HG03108 (cell line): ENCODE measurements around the gene SLC39A11.
"Not testable (repeated sequence)": the region's sequence is repeated elsewhere in the genome, so short reads cannot be mapped to it uniquely, and the experiment has no call there.

Source experiments
- ATAC-seq: cut with Tn5 transposase; IDR thresholded peaks from one replicate; pipeline ENCODE4 v1.9.1; 2021; ENCODE audit warnings: moderate library complexity; ENCODE audit not compliant: unreplicated experiment

Gene SLC39A11

DNA sequence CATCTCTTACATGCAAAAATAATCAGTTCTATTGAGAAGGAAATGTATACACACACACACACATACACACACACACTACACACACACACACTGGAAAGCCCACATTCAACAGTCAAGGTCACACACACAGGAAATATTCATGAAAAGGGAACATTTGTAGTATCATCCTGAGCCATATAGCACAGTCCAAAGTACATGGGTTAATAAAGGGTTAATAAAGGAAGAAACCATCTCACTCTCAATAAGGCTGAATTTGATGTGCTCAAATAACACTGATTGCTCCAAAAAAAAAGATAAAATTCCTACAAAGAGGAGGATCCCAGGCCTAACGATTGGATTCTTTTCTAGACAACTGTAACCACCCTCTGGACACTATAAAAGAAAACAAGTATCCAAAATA, 164.7 kb downstream of the SLC39A11 start:
- ATAC-seq = no peak

DNA sequence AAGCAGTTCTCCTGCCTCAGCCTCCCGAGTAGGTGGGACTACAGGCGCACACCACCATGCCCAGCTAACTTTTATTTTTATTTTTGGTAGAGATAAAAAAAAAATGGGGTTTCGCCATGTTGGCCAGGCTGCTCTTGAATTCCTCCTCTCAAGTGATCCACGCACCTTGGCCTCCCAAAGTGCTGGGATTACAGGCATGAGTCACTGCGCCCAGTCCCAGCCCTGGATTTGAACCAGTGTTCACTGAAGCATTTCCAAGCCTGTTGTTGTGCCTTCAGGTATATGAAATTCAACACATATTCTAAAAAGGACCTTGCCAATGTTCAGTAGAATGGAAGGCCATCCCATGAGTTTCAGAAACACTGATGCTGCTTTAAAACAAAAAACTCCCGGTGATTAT, 165.3 kb downstream of the SLC39A11 start:
- no peak for ATAC-seq

DNA sequence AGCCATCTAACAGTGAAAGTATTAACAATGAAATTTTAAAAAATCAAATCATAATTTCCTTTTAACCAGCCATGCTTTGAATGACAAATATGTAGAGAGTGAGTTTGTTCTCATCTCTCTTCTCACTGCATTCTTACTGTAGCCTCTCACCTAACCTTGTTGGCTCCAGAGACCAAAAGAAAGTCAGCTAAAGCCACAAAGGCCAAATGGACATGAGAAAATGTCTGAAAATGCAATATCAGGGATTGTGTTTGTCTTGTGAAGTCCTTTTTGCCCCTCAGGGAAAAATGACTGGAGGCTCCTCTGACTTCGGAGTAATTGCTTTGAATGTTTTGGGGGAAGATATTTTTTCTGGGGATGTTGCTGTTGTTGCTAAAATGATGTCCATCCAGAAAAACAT, 166.3 kb downstream of the SLC39A11 start:
- no peak for ATAC-seq

DNA sequence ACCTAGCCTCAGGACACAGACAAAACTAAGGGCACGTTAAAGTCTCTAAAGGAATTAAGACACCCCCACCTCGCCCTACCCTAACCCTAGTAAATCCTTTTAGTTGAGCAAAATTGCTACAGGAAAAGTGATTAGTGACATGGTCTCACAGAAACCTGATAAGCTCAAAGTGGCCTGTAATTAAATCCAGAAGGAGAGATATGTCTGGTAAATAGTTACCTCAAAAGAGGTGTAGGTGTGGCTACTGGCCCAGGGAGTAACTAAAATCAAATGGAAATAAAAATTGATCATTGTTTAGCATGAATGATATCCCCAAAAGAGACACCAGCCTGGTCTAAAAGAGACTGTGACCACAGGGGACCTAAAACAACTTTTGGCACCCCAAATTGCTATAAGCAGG, 168.3 kb downstream of the SLC39A11 start:
- ATAC-seq = no peak

DNA sequence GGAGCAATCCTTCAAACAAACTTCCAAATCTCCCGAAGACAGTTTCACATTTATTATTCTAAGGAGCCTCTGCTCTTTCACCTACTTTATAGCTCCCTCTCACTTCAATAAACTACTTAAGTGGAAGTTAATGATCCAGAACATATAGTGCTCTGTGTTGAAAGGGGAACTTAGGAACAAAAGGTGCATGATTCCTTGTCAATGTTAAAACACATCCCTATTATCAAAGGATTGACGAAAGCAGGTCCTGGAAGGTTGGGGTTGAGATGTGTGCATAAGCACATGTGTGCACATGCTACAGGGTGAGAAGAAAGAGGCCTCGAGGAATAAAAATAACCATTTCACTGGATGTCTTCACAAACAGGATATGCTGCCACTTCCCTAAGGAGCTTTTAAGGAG, 170.3 kb downstream of the SLC39A11 start:
- no peak for ATAC-seq

DNA sequence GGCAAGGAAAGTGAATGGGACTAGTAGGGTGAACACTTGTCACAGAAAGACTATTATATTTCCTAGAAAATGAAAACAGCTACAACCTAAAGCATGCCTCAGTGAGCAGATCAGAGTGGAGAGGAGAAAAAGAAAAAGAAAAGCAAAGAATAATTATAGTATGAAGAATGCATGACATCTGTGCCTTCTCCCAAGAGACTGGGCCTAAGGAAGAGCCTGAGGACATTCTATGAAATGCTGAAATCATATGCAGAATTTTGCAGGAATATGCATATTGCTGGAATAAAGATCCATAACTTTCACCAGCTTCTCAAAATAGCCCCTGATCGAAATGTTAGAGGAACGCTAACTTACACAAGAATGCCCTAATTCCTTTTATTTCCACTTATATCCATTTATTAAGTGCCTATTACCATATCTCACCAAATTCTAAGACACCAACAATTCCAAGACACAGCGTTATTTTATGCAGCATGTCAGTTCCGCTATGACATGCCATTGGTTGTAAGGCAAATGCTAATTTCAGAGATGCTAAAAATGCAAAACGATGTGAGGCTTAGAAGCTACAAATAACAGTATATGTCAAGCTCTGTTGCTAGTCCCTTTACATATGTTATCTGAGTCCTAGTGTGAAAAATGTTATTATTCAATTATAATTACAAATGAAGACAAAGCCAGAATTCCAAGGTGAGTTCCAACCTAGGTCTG, 171.0 kb downstream of the SLC39A11 start:
- ATAC-seq = no peak

DNA sequence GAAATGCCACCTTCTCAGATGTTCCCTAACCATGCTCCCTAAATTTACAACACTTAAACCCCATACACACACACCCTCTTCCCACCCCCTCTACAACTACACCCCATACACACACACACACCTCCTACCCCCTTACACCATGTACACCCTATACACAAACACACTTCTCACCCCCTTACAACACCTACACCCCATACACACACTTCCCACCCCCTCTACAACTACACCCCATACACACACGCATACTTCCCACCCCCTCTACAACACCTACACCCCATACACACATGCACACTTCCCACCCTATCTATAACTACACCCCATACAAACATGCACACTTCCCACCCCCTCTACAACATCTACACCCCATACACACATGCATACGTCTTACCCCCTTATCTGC, 172.0 kb downstream of the SLC39A11 start:
- no peak for ATAC-seq

DNA sequence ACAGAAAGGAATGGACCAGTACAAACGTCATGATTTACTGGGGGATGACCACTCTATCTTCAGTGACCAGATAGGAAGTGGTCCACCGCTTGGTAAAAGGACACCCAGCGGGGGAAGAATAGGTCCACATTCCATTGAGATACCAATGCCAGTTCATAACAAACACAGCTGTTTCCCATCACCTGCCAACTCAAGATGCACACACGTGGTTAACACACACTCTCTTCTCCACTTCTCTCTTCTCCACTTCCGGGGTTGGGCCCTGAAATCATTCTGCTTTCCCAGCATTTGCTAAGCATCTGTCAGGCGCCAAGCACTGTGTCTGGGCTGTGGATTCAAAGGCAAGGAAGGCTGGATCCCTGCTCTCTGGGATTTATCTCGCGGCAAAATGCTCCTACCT, 175.5 kb downstream of the SLC39A11 start:
- ATAC-seq = no peak

DNA sequence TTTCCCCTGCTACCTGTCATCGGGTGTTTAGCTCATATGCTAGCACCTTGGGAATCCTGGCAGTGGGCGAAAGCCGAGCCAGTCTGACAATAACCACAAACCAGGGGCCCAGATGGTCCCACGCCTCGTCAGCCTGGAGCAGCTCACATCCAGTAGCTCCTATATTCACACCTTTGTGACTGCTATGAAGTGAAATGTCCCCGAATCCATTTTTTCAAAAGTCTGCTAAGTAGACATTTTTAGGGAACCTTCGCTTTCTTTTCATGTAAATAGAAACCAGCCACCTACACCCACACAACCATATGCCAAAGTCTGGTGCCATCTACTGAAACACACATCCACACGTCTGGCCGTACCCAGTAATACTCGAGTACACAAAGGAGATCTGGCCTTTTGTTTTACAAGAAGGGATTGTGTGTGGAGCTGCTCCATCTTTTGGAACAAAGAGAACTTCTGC, 176.8 kb downstream of the SLC39A11 start:
- ATAC-seq = no peak

DNA sequence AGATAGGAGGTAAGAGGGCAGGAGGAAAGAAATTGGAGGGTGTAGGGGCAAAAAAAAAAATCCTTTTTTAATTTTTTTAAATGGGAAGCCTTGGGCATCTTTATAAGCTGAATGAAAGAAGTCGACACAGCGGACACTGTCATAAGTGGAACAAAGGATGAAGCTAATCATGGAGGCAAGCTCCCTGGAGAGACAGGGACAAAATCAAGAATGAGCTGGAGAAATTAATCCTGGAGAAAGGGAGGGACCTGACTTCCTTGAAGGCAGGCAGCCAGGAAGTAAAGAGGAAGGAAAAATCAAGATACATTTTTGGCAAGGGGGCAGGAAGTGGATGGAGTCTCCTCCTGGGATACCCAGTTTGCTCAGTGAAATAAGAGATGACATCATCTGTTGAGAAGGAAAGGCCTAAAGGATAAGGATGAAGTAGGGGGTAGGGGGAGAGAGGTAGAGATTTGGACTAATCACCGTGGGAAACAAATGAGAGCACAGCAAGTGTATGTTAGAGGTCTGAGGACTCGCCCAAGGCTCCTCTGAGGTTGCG, 179.3 kb downstream of the SLC39A11 start:
- no peak for ATAC-seq

DNA sequence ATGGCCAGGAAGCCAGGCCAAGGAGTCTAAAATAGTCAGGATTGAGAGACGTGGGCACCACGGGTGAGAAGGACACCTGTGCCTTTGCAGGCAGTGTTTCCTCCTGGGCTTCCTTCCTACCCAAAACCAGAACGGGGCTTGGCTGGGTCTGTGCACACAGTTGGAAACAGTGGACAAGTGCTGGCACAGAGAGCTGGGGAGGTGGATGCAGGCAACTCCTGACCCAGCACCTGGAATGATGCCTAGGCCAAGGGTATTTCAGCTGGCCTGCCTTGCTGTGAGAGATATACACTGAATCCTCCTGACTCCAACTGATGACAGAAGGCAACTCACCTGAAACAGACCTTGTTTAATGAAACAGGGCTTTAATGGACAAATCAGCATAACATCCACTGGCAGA, 186.2 kb downstream of the SLC39A11 start:
- no peak for ATAC-seq

DNA sequence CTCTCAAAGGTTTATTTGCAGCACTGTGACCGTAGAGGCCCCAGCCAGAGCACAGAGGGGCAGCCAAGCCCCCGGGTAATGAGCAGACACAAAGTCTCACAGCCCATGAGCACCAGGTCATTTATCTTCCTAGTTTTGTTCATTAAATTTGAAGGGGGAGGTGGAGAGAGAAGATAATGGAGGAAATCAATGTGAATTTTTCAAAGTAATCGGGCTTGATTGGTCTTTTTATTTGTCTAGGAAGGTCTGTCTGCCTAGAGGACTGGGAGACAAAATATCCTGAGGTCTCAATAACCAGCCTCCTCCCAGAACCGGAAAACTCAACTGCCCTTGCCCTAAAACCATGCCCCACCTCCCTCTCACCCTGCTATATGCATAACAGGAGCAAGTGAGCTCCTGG, 189.0 kb downstream of the SLC39A11 start:
- ATAC-seq = no peak

DNA sequence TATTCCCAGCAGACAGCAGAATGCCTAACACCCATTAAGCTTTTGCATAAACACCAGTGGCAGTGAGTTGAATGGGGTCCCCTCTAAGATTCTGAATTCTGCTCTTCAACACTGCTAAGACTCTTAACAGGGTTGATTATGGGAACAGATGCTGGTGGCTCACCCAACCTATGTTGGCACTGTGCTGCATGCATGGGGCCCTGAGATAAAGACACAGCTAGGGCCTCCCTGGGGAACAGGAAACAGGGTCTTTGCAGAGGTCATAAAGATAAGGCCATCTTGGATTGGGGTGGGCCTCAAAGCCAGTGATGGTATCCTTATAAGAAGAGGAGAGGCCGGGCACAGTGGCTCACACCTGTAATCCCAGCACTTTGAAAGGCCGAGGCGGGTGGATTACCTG, 190.8 kb downstream of the SLC39A11 start:
- no peak for ATAC-seq

DNA sequence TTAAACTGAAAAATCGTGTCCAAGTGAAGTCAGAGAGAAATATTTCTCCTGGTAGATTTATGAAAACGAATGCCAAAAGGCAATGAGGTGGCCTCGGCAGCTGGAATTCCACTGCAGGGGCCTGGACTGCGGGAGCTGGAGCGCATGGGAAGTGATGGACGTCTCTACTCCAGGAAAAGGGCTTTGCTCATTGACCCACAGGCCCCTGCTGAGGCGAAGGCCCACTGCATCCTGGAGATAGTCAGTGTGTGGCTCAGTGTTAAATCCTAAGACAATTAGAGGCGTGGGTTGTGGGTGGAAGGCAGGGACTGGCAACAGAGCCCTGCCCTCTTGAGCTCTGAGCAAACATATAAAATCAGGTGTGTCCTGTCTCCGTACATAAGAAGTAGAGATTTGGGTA, 191.4 kb downstream of the SLC39A11 start:
- ATAC-seq = no peak

DNA sequence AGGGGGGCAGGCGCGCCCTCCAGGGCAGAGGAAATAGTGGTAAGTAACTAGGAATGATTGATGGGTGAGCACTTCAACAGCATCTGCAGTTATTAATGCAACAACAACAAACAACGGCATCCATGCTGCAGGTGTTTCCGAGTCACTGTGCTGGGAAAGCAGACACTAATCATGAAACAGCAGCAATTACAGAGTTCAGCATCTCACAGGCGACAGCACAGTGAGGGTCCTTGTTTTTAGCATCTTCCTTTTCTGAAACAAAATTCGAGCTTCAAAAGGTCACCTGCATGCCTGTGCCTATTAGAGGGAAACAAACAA, 191.9 kb downstream of the SLC39A11 start:
- ATAC-seq = no peak

DNA sequence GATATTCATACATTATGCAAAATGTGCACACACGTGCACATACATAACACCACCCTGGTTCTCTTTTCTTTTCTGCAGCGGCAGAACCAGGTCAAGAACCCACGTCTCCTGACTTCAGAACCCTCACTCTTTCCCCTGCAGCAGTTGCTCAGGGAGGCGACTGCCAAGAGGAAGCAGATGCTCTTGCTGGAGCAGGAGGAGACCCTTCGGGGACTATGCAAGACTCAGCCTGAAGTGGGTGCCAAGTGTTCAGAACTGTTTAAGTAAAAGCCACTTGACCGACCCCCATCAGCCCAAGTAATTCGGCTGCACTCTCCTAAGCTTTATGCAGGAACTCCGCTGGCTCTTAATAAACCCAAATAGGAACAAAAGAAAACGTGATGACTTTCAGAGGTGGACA, 193.8 kb downstream of the SLC39A11 start:
- ATAC-seq = no peak

DNA sequence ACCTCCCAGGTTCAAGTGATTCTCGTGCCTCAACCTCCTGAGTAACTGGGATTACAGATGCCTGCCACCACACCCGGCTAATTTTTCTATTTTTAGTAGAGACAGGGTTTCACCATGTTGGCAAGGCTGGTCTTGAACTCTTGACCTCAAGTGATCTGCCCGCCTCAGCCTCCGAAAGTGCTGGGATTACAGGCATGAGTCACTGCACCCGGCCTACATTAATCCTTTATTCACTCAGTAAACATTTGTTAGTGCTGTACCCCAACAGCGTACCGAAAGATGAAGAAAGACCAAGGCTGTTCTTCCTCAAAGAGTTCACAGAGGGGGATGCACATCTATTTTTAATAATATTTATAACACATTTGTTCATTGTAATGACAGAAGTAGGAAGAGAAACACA, 196.2 kb downstream of the SLC39A11 start:
- ATAC-seq = not testable (repeated sequence)

DNA sequence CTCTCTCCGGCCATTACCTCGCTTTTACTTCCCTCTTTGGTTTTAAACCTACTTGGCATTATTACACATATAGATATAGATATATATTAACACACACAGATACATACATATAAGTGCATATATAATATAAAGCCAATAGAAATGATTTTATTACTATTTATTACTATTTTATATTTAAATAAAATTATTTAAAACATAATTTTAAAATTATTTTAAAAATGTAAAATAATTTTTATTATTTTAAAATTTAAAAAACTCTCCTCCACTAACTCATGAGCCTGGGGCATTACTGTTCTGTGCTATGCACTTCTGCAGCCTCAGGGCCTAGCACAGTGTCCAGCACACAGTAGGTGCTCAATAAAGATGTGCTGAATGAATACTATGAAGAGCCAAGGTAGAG, 200.9 kb downstream of the SLC39A11 start:
- no peak for ATAC-seq

DNA sequence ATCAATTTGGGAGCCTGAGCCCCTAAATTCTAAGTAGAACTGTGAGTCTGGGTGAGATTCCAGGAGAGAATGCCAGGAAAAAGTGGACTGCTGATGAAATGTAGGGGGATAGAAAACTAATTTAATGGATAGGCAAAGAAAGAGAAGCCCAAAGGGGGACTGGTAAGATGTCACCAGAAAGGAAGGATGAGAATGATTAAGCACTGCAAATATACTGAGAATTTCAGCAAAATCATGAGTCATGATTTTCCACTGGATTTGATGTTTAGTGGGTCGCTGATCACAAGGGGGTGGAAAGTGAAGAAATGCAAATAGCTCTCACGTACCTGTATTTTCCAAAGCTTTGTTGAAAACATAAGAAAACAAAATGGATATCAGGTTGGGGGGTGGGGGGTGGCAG, 201.8 kb downstream of the SLC39A11 start:
- ATAC-seq = no peak

DNA sequence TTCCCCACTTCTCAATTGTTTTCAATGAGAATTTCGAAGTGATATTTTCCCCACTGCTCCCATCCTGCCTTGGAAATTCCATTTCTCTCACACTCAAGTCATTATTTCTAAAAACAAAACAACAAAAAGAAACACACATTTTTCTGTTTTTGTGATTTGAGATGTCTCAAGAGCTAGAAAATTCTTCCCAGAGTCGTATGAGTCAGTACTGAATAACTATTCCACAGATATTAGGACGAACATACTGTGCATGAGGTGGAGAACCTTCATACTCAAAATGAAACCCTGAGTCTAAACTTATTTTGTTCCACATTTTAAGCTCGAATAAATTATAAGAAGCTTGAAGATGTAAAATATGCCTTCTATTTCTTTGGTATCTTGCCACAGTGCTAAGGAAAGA, 204.6 kb downstream of the SLC39A11 start:
- no peak for ATAC-seq

DNA sequence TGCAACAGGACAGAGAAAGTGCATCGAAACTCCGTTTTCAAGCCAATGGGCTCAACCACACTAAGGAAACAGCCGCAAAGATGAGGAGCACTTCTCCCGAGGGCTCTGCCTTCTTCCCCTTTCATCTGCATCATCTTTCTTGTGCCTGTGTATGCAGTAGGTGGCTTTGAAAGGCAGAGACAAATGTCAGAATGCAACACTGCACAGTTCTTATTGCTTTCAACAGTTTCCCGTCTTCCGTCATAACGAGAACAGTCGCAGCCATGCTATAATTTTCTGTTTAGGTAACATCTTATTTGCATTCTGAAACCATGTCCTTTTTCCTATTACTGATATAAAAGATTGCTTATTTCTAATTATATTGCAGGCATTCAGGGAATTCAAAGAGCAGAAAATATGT, 205.2 kb downstream of the SLC39A11 start:
- no peak for ATAC-seq

DNA sequence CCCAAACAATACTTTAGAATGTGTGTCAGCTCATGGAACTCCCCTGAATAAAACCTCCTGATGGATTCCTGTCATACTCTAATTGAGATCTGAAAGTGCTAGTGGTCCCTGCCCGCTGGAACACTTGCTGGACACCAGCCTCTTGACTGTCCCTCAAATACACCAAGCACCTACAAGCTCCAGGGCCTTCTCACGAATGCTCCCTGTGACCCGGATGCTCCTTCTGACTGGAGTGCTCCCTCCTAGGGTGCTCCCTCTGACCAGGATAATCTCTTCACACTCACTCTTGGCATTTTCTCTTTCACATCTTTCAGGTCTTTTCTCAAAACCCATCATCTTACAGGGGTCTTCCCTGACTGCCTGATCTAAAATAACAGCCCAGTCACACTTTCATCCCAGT, 205.9 kb downstream of the SLC39A11 start:
- ATAC-seq = no peak

DNA sequence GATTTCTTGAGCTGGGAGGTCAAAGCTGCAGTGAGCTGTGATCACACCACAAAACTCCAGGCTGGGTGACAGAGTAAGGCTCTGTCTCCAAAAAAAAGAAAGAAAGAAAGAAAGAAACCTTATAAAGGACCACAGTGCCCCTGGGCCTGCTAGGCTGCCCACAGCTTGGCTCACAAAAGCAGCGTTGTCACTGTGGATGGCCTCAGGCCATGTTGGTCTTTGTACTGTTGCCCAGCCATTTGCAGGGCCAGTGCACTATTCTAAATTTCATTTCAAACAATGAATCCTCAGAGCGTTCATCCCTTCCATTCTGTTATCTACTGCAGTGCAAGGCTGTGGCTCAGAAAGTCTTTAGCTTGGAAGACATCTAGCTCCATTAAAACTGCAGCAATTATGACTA, 208.4 kb downstream of the SLC39A11 start:
- no peak for ATAC-seq
